Activated naive CD8-positive, alpha-beta T cell (primary cell): ENCODE data around the gene ROBO2.

Source experiments
- H3K27ac Mint-ChIP-seq: one replicate; pipeline ENCODE4 v1.8.0; 2021; ENCODE audit warnings: mixed read lengths
- H3K27me3 Mint-ChIP-seq: one replicate; pipeline ENCODE4 v1.8.0; 2021; ENCODE audit warnings: mixed read lengths
- H3K36me3 Mint-ChIP-seq: one replicate; pipeline ENCODE4 v1.8.0; 2021; ENCODE audit warnings: mixed read lengths
- H3K4me1 Mint-ChIP-seq: one replicate; pipeline ENCODE4 v1.8.0; 2021; ENCODE audit warnings: low read depth, mixed read lengths
- H3K4me3 Mint-ChIP-seq: one replicate; pipeline ENCODE4 v1.8.0; 2021; ENCODE audit warnings: mild to moderate bottlenecking, mixed read lengths
- H3K9me3 Mint-ChIP-seq: one replicate; pipeline ENCODE4 v1.8.0; 2021; ENCODE audit warnings: low read depth, mixed read lengths

ROBO2 gene

GRCh38 chr3:77479021-77479420, 439.1 kb downstream of the ROBO2 start:
- no peaks in the 10 kb centered on the region for H3K4me1 Mint-ChIP-seq
- no peaks in the 10 kb centered on the region for H3K36me3 Mint-ChIP-seq
- no peaks in the 10 kb centered on the region for H3K27me3 Mint-ChIP-seq
- peaks cover 6% of the 10 kb centered on the region for H3K9me3 Mint-ChIP-seq
- H3K4me3 Mint-ChIP-seq, result no peak overlapping the region
- H3K27ac Mint-ChIP-seq, result no peak overlapping the region

GRCh38 chr3:77489216-77489615, 449.3 kb downstream of the ROBO2 start:
- no peak overlapping the region for H3K4me3 Mint-ChIP-seq
- no peaks in the 10 kb centered on the region for H3K36me3 Mint-ChIP-seq
- H3K27me3 Mint-ChIP-seq, result no peaks in the 10 kb centered on the region
- H3K9me3 Mint-ChIP-seq, result peaks cover 25% of the 10 kb centered on the region
- H3K27ac Mint-ChIP-seq, result no peak overlapping the region
- no peaks in the 10 kb centered on the region for H3K4me1 Mint-ChIP-seq

GRCh38 chr3:77491961-77492360, 452.1 kb downstream of the ROBO2 start:
- no peaks in the 10 kb centered on the region for H3K27me3 Mint-ChIP-seq
- H3K9me3 Mint-ChIP-seq, result peaks cover 12% of the 10 kb centered on the region
- no peak overlapping the region for H3K4me3 Mint-ChIP-seq
- no peaks in the 10 kb centered on the region for H3K4me1 Mint-ChIP-seq
- no peak overlapping the region for H3K27ac Mint-ChIP-seq
- no peaks in the 10 kb centered on the region for H3K36me3 Mint-ChIP-seq

- Mint-ChIP-seq H3K4me1 (no peaks in the 10 kb centered on the region), H3K27me3 (no peaks in the 10 kb centered on the region), H3K36me3 (no peaks in the 10 kb centered on the region), H3K4me3 (no peak overlapping the region), H3K9me3 (peaks cover 4% of the 10 kb centered on the region), H3K27ac (no peak overlapping the region)
These were observed 460.8 kb downstream of the ROBO2 start for GRCh38 chr3:77500721-77501120.

- no peak overlapping the region for H3K27ac Mint-ChIP-seq
- H3K36me3 Mint-ChIP-seq, result no peaks in the 10 kb centered on the region
- H3K4me1 Mint-ChIP-seq, result no peaks in the 10 kb centered on the region
- no peak overlapping the region for H3K4me3 Mint-ChIP-seq
- H3K9me3 Mint-ChIP-seq, result peaks cover 5% of the 10 kb centered on the region
- no peaks in the 10 kb centered on the region for H3K27me3 Mint-ChIP-seq
These were observed 466.5 kb downstream of the ROBO2 start for GRCh38 chr3:77506384-77506783.

GRCh38 chr3:77513542-77513941, 473.6 kb downstream of the ROBO2 start:
- no peaks in the 10 kb centered on the region for H3K4me1 Mint-ChIP-seq
- H3K4me3 Mint-ChIP-seq, result no peak overlapping the region
- H3K27ac Mint-ChIP-seq, result no peak overlapping the region
- no peaks in the 10 kb centered on the region for H3K27me3 Mint-ChIP-seq
- peaks cover 10% of the 10 kb centered on the region for H3K9me3 Mint-ChIP-seq
- no peaks in the 10 kb centered on the region for H3K36me3 Mint-ChIP-seq

GRCh38 chr3:77514766-77515165, 474.9 kb downstream of the ROBO2 start:
- H3K27ac Mint-ChIP-seq, result no peak overlapping the region
- H3K9me3 Mint-ChIP-seq, result peaks cover 14% of the 10 kb centered on the region
- no peak overlapping the region for H3K4me3 Mint-ChIP-seq
- H3K4me1 Mint-ChIP-seq, result no peaks in the 10 kb centered on the region
- no peaks in the 10 kb centered on the region for H3K27me3 Mint-ChIP-seq
- H3K36me3 Mint-ChIP-seq, result no peaks in the 10 kb centered on the region

GRCh38 chr3:77524463-77524862, 484.6 kb downstream of the ROBO2 start:
- no peaks in the 10 kb centered on the region for H3K4me1 Mint-ChIP-seq
- H3K4me3 Mint-ChIP-seq, result no peak overlapping the region
- peaks cover 21% of the 10 kb centered on the region for H3K9me3 Mint-ChIP-seq
- H3K27me3 Mint-ChIP-seq, result no peaks in the 10 kb centered on the region
- no peaks in the 10 kb centered on the region for H3K36me3 Mint-ChIP-seq
- no peak overlapping the region for H3K27ac Mint-ChIP-seq

GRCh38 chr3:77524946-77525682, 485.2 kb downstream of the ROBO2 start:
- H3K4me1 Mint-ChIP-seq, result no peaks in the 10 kb centered on the region
- H3K27me3 Mint-ChIP-seq, result no peaks in the 10 kb centered on the region
- H3K27ac Mint-ChIP-seq, result no peak overlapping the region
- no peaks in the 10 kb centered on the region for H3K36me3 Mint-ChIP-seq
- H3K9me3 Mint-ChIP-seq, result peaks cover 15% of the 10 kb centered on the region
- H3K4me3 Mint-ChIP-seq, result no peak overlapping the region

- Mint-ChIP-seq H3K9me3 (peaks cover 19% of the 10 kb centered on the region), H3K27me3 (no peaks in the 10 kb centered on the region), H3K4me3 (no peak overlapping the region), H3K4me1 (no peaks in the 10 kb centered on the region), H3K27ac (no peak overlapping the region), H3K36me3 (no peaks in the 10 kb centered on the region)
These were observed 486.7 kb downstream of the ROBO2 start for GRCh38 chr3:77526573-77527113.

- H3K9me3 Mint-ChIP-seq, result peaks cover 17% of the 10 kb centered on the region
- H3K4me3 Mint-ChIP-seq, result no peak overlapping the region
These were observed 489.6 kb downstream of the ROBO2 start for GRCh38 chr3:77529522-77529921.

GRCh38 chr3:77530870-77531269, 491.0 kb downstream of the ROBO2 start:
- H3K9me3 Mint-ChIP-seq, result peaks cover 14% of the 10 kb centered on the region
- no peak overlapping the region for H3K4me3 Mint-ChIP-seq
- H3K36me3 Mint-ChIP-seq, result no peaks in the 10 kb centered on the region
- H3K27ac Mint-ChIP-seq, result no peak overlapping the region
- H3K4me1 Mint-ChIP-seq, result no peaks in the 10 kb centered on the region
- H3K27me3 Mint-ChIP-seq, result no peaks in the 10 kb centered on the region

More at GRCh38 chr3:77529522-77529921, 489.6 kb downstream of the ROBO2 start:
- Mint-ChIP-seq H3K27ac (no peak overlapping the region), H3K27me3 (no peaks in the 10 kb centered on the region), H3K4me1 (no peaks in the 10 kb centered on the region), H3K36me3 (no peaks in the 10 kb centered on the region)

GRCh38 chr3:77535116-77535515, 495.2 kb downstream of the ROBO2 start:
- Mint-ChIP-seq H3K27me3 (no peaks in the 10 kb centered on the region), H3K9me3 (peaks cover 15% of the 10 kb centered on the region), H3K27ac (no peak overlapping the region), H3K4me3 (no peak overlapping the region), H3K36me3 (no peaks in the 10 kb centered on the region), H3K4me1 (no peaks in the 10 kb centered on the region)

- Mint-ChIP-seq H3K9me3 (peaks cover 11% of the 10 kb centered on the region), H3K27me3 (no peaks in the 10 kb centered on the region), H3K4me1 (no peaks in the 10 kb centered on the region), H3K4me3 (no peak overlapping the region), H3K36me3 (no peaks in the 10 kb centered on the region), H3K27ac (no peak overlapping the region)
These were observed 496.3 kb downstream of the ROBO2 start for GRCh38 chr3:77536038-77536775.

GRCh38 chr3:77539014-77539413, 499.1 kb downstream of the ROBO2 start:
- H3K27ac Mint-ChIP-seq, result no peak overlapping the region
- H3K4me3 Mint-ChIP-seq, result no peak overlapping the region
- peaks cover 10% of the 10 kb centered on the region for H3K9me3 Mint-ChIP-seq
- no peaks in the 10 kb centered on the region for H3K36me3 Mint-ChIP-seq
- no peaks in the 10 kb centered on the region for H3K4me1 Mint-ChIP-seq
- H3K27me3 Mint-ChIP-seq, result no peaks in the 10 kb centered on the region
